HG03159 (cell line): ENCODE measurements around the gene KRT17.
"Not testable (repeated sequence)": the region's sequence is repeated elsewhere in the genome, so short reads cannot be mapped to it uniquely, and the experiment has no call there.

ENCODE experiments used
- ATAC-seq: cut with Tn5 transposase; IDR thresholded peaks from one replicate; pipeline ENCODE4 v1.9.1; 2021; ENCODE audit warnings: mild to moderate bottlenecking, moderate library complexity; ENCODE audit not compliant: unreplicated experiment

KRT17 gene

DNA sequence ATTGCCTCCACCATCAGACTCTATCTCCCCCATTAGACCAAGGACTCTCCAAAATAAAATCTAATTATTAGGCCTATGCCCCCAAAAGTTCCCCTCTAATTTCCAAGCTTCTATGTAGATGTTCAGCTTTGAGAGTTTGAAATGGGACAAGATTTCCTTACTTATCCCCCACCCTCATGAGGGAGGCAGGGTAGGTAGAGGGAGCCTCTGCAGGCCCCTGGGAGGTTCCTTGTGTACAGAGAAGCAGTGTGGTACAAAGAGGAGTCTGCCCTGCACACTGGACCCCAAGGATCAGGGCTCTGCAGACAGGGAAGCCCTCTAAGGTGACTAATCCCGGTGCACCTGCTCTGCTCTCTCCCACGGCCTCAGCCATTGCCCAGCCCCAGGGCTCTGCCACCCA is 2.5 kb downstream of the KRT17 start:
- no peak for ATAC-seq

DNA sequence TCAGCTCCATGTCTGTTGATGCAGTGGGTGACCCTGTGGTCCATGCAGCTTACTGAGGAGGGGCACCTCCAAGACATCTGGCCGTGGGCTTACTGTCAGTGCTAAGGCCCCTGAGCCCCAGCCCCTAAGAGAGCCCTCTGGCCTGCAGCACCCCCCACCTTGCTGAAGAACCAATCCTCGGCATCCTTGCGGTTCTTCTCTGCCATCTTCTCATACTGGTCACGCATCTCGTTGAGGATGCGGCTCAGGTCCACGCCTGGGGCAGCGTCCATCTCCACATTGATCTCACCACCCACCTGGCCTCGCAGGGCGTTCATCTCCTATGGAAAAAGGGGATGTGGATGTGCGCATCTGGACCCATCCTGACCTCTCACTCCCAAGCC is 2.9 kb downstream of the KRT17 start:
- not testable (repeated sequence) for ATAC-seq

- no peak for ATAC-seq
These were observed 3.6 kb downstream of the KRT17 start for GRCh38 chr17:41620583-41621434.

DNA sequence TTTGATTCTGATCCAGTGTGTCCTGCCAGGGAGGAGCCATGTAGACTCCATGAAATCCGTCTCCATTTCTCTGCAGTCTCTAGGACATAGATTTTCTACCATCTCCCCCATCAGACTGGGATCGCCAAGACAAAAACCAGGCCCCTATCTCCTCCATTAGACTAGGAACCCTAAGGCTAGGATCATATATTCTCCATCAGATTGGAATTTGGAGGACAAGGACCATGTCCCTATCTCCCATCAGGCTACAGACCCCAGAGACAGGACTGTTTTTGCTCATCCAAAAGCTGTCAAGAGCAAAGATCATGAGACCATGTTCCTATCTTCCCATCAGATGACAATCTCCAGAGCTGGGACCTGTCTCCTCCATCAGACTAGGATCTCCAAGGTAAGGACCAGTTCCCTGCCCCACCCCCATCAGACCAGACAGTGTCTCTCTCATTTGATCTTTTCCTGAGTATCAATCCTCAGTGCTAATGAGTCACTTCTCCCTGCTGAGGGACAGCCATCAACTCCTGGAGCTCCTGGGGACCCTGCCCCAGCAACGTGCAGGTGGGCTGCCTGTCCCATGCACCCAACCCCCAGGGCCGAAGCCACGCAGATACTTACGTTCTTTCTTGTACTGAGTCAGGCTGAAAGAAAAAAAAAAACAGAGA is 4.3 kb downstream of the KRT17 start:
- not testable (repeated sequence) for ATAC-seq

DNA sequence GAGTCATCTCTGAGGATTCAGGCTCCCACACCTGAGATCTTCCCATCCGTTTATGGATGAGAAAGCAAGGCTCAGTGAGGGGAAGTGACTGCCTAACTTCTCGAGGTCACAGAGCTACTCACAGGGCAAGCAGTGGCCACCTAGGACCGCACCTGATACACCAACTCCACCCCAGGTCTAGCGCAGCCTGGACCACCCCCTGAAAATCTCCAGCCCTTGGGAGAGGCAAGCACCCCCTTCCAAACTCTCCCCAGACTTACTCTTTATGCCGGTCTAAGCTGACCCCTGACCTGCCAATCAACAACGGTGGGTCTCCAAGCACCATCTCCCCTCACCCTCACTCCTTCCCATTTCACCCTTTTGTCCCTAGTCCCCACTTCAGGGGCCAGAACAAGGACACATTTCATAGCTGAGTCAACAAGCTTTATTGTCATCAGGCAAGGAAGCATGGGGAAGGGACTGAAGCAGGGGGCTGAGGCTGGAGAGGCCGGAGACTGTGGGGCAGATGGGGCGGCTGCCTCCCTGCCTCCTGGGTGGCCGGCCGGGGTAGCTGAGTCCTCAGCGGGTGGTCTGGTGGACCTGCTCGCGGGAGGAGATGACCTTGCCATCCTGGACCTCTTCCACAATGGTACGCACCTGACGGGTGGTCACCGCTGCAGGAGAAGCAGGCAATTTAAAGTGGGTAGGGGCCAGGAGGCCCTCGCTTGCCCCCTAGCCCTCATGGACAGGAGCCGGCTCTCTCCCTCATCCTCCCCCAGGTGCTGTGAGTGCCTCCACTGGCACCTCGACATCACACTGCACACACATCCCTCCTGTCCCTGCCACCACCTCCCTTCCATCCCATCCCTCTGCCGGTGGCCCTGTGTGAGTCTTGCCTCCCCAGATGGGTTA is 5.1 kb downstream of the KRT17 start:
- ATAC-seq = no peak

GRCh38 chr17:41618341-41619035 is 5.9 kb downstream of the KRT17 start:
- ATAC-seq = no peak

DNA sequence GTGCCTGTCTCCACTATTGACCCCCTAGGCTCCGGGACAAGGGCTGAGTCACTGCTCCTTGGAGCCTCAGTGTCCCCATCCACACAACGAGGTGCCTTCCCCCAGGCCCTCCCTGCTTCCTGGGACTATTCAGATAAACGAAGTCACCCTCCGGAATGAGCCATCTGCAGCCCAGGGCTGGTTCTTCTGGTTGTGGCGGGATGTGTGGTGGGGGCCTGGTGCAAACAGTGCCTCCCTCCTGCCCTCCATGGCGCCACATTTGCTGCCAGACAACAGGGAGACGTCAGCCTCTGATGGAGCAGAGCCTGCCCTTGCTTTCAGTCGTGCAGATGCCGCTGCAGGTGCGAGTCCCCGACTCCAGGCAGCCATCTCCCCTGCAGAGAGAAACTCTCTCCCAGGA is 6.7 kb downstream of the KRT17 start:
- no peak for ATAC-seq

GRCh38 chr17:41617136-41617535 is 7.2 kb downstream of the KRT17 start:
- no peak for ATAC-seq

GRCh38 chr17:41616486-41616885 is 7.9 kb downstream of the KRT17 start:
- ATAC-seq = not testable (repeated sequence)

DNA sequence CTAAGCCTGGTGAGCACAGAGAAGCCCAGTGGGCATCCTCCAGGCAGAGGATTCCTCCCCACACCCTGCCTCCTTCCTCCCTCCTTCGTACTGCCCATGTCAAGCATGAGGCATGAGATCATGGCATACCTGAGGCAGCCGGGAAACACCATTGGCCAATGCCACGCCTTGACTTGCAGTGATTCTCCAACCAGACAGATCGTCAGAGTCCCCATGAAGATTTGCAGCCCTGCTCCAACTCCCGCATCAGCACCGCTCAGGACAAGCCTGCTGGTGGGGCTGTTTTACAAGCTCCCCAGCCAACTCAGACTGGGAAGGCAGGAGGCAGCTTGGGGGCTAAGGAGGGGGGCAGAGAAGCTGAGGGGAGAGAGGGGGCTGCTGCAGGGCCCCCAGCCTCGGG is 8.9 kb downstream of the KRT17 start:
- ATAC-seq = no peak

DNA sequence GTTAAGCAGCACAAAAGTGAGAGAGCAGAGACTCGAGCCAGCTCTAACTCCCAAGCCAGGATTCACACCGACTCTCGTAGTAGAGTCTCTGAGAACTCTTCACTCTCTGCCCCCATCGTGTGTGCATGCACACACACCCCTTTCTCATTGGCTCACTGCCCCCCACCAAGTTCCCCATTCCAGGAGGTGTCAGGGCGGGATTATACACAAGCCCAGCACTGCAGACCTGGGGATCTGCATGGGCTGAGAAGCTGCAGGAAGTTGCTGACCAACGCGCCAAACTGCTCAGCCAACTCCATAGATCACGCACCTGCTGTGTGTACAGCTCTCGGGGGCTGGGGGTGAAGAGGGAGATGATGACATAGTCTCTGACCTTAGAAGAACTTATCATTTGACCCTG is 9.6 kb downstream of the KRT17 start:
- not testable (repeated sequence) for ATAC-seq

GRCh38 chr17:41614098-41614497 is 10.3 kb downstream of the KRT17 start:
- ATAC-seq = no peak

- no peak for ATAC-seq
These were observed 10.9 kb downstream of the KRT17 start for GRCh38 chr17:41613277-41614082.

GRCh38 chr17:41612376-41613160 is 11.8 kb downstream of the KRT17 start, which contains the start of gene KRT16:
Gene KRT16 (minus strand): TSS chr17:41612767. CDS start chr17:41612688, 79 bp downstream.
- not testable (repeated sequence) for ATAC-seq

DNA sequence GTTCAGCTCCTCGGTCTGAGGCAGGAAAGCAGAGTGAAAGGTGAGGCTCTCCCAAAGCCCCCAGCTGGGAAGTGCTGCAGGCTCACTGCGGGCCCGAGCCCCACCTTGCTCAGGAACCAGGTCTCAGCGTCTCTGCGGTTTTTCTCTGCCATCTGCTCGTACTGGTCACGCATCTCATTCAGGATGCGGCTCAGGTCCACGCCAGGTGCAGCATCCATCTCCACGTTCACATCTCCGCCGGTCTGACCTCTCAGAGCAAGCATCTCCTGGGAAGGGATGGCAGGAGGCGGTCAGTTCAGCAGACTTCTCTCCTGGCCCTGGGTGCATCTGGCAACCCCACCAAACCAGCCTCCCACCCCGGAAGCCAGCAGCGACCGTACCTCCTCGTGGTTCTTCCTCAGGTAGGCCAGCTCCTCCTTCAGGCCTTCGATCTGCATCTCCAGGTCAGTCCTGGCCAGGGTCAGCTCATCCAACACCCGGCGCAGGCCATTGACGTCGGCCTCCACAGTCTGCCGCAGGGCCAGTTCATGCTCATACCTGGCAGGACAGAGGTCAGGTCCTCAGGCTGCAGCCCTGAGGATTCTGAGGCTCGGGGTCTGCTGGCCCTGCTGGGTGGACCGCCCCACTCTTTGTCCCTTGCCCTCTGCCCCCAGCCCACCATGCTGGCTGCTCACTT is 13.3 kb downstream of the KRT17 start:
- ATAC-seq = no peak

DNA sequence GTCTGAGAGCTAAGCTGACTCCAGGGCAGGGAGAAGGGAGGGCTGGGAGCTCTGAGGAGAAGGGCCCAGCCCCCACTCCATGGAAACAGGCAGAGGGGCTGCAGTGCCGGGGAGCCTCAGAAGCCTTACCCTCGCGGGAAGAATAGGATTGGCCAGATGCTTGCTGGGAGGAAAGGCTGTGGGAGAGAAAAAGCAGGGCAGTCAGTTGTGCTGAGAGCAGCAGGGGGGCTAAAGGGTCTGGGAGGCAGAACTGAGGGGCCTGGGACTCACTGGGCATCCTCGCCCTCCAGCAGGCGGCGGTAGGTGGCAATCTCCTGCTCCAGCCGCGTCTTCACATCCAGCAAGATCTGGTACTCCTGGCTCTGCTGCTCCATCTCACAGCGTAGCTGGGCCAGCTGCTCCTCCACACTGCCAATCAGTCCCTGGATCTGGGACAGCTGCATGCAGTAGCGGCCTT is 14.3 kb downstream of the KRT17 start:
- ATAC-seq = not testable (repeated sequence)

DNA sequence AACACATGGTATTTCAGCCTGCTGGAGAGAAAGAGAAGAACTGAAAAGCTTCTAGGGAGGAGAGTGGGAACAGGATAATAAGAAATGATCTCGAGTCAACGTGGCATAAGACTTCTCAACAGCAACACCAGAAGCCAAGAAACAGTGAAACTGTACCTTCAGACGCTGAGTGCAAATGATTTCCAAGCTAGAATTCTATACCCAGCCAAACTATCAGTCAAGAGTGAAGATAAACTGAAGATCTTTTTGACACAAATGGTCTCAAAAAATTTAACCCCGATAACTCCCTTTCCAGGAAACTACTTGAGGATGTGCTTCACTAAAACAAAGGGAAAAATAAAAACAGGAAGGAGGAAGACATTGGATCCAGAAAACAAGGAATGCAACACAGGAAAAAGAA is 17.4 kb downstream of the KRT17 start:
- ATAC-seq = not testable (repeated sequence)

- ATAC-seq = no peak
These were observed 21.9 kb downstream of the KRT17 start for GRCh38 chr17:41602524-41602923.
